Fibroblast of lung (primary cell): Measurements from ENCODE around the gene CCDC80.

Source experiments
- EZH2 ChIP-seq: IDR thresholded peaks from 2 replicates; pipeline ENCODE4 v1.5.1; 2012; ENCODE audit warnings: low read length, control low read depth, mild to moderate bottlenecking; ENCODE audit errors: missing control alignments
- TF ChIP-seq, protein P1 (sequence below), 2 donors: IDR thresholded peaks in 1 of 2; conservative IDR thresholded peaks in 1 of 2; 1 replicate in 1 of 2; 2 replicates in 1 of 2; pipeline ENCODE4 v1.5.1; 2011 to 2012; ENCODE audit warnings: low read length in 2 of 2, control low read depth in 1 of 2, inconsistent platforms in 1 of 2, low read depth in 1 of 2, mild to moderate bottlenecking in 1 of 2

DNA sequence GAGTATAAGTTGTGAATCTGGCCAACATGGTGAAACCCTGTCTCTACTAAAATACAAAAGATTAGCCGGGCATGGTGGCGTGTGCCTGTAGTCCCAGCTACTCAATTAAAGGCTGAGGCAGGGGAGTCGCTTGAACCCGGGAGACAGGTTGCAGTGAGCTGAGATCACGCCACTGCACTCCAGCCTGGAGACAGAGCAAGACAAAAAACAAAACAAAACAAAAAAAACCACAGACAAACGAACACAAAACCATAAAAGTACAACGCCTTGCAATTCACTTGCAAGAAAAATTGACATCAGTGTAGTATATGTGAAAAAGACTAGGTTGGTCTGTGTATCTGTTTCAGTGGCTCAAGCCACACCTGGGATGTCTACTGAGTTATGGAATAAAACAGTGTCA, 29.9 kb upstream of the CCDC80 start:
- TF ChIP-seq, protein P1, sequence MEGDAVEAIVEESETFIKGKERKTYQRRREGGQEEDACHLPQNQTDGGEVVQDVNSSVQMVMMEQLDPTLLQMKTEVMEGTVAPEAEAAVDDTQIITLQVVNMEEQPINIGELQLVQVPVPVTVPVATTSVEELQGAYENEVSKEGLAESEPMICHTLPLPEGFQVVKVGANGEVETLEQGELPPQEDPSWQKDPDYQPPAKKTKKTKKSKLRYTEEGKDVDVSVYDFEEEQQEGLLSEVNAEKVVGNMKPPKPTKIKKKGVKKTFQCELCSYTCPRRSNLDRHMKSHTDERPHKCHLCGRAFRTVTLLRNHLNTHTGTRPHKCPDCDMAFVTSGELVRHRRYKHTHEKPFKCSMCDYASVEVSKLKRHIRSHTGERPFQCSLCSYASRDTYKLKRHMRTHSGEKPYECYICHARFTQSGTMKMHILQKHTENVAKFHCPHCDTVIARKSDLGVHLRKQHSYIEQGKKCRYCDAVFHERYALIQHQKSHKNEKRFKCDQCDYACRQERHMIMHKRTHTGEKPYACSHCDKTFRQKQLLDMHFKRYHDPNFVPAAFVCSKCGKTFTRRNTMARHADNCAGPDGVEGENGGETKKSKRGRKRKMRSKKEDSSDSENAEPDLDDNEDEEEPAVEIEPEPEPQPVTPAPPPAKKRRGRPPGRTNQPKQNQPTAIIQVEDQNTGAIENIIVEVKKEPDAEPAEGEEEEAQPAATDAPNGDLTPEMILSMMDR (conservative IDR thresholded peaks at IDR 0.05 in 1 of 2, IDR thresholded peaks at IDR 0.05 in 1 of 2; ENCODE audit: low read depth in 1 of 2, low read length in 2 of 2) = no peak
- TF ChIP-seq EZH2 = no peak
